ENCODE data around the gene ING4. TPM values are rescaled to one million over a fixed set of nuclear protein-coding genes. Genes with fewer than 3 reads are reported as not detected.
A peak's percentile ranks its signal among the peaks of the same experiment; 100 is the strongest.

The ING4 gene
- total and polyA plus RNA-seq, 9 donors: 45.9 to 59.9 (median 57.4) TPM

GRCh38 chr12:6699259-6699988 lies 36.5 kb upstream of the ING4 start:
- WGBS (ENCODE audit: insufficient coverage): 19% methylated on average over 11 of the region's 16 CpGs
- Histone ChIP-seq H3K4me3 (ENCODE audit: low read length) (peak overlapping the region; percentile 50), H3K4me1 (ENCODE audit: control insufficient read depth, insufficient read depth, low read length) (peaks cover 10% of the 10 kb centered on the region), H3K36me3 (ENCODE audit: control insufficient read depth, insufficient read depth, low read length) (no peaks in the 10 kb centered on the region), H3K27ac (ENCODE audit: low read length) (no peak overlapping the region), H3K9me3 (replicated peaks; ENCODE audit: control insufficient read depth, low read depth, low read length) (no peaks in the 10 kb centered on the region), H3K27me3 (ENCODE audit: control insufficient read depth, insufficient read depth, low read length) (peaks cover 48% of the 10 kb centered on the region)
- DNase-seq: no peak

- no peak for DNase-seq
- H3K4me3 ChIP-seq (ENCODE audit: low read length): no peak overlapping the region
- no peaks in the 10 kb centered on the region for H3K9me3 ChIP-seq (replicated peaks; ENCODE audit: control insufficient read depth, low read depth, low read length)
- peaks cover 40% of the 10 kb centered on the region for H3K27me3 ChIP-seq (ENCODE audit: control insufficient read depth, insufficient read depth, low read length)
- H3K36me3 ChIP-seq (ENCODE audit: control insufficient read depth, insufficient read depth, low read length): no peaks in the 10 kb centered on the region
- peaks cover 10% of the 10 kb centered on the region for H3K4me1 ChIP-seq (ENCODE audit: control insufficient read depth, insufficient read depth, low read length)
- H3K27ac ChIP-seq (ENCODE audit: low read length): no peak overlapping the region
- WGBS (ENCODE audit: insufficient coverage): 69% methylated on average over 6 of the region's 8 CpGs
These were observed 35.6 kb upstream of the ING4 start for GRCh38 chr12:6698352-6699046.

GRCh38 chr12:6697584-6698351 lies 34.8 kb upstream of the ING4 start:
- H3K4me1 ChIP-seq (ENCODE audit: control insufficient read depth, insufficient read depth, low read length): peaks cover 10% of the 10 kb centered on the region
- peak; percentile 45 for DNase-seq
- H3K27me3 ChIP-seq (ENCODE audit: control insufficient read depth, insufficient read depth, low read length): peaks cover 37% of the 10 kb centered on the region
- no peak overlapping the region for H3K4me3 ChIP-seq (ENCODE audit: low read length)
- H3K27ac ChIP-seq (ENCODE audit: low read length): no peak overlapping the region
- H3K36me3 ChIP-seq (ENCODE audit: control insufficient read depth, insufficient read depth, low read length): no peaks in the 10 kb centered on the region
- H3K9me3 ChIP-seq (replicated peaks; ENCODE audit: control insufficient read depth, low read depth, low read length): no peaks in the 10 kb centered on the region
- WGBS (ENCODE audit: insufficient coverage): 83% methylated on average over 15 of the region's 17 CpGs

GRCh38 chr12:6696690-6697583 lies 34.0 kb upstream of the ING4 start:
- no peaks in the 10 kb centered on the region for H3K9me3 ChIP-seq (replicated peaks; ENCODE audit: control insufficient read depth, low read depth, low read length)
- no peak for DNase-seq
- H3K36me3 ChIP-seq (ENCODE audit: control insufficient read depth, insufficient read depth, low read length): no peaks in the 10 kb centered on the region
- no peak overlapping the region for H3K4me3 ChIP-seq (ENCODE audit: low read length)
- H3K27ac ChIP-seq (ENCODE audit: low read length): no peak overlapping the region
- peaks cover 36% of the 10 kb centered on the region for H3K27me3 ChIP-seq (ENCODE audit: control insufficient read depth, insufficient read depth, low read length)
- WGBS (ENCODE audit: insufficient coverage): 83% methylated on average over 12 of the region's 17 CpGs
- H3K4me1 ChIP-seq (ENCODE audit: control insufficient read depth, insufficient read depth, low read length): peaks cover 10% of the 10 kb centered on the region

GRCh38 chr12:6695313-6696045 lies 32.6 kb upstream of the ING4 start:
- no peak for DNase-seq
- H3K9me3 ChIP-seq (replicated peaks; ENCODE audit: control insufficient read depth, low read depth, low read length): no peaks in the 10 kb centered on the region
- H3K4me3 ChIP-seq (ENCODE audit: low read length): no peak overlapping the region
- peaks cover 23% of the 10 kb centered on the region for H3K27me3 ChIP-seq (ENCODE audit: control insufficient read depth, insufficient read depth, low read length)
- peaks cover 6% of the 10 kb centered on the region for H3K4me1 ChIP-seq (ENCODE audit: control insufficient read depth, insufficient read depth, low read length)
- H3K36me3 ChIP-seq (ENCODE audit: control insufficient read depth, insufficient read depth, low read length): no peaks in the 10 kb centered on the region
- WGBS (ENCODE audit: insufficient coverage): 73% methylated on average over 5 of the region's 11 CpGs
- no peak overlapping the region for H3K27ac ChIP-seq (ENCODE audit: low read length)

GRCh38 chr12:6694701-6695100 lies 31.8 kb upstream of the ING4 start:
- Histone ChIP-seq H3K36me3 (ENCODE audit: control insufficient read depth, insufficient read depth, low read length) (no peaks in the 10 kb centered on the region), H3K27ac (ENCODE audit: low read length) (no peak overlapping the region), H3K27me3 (ENCODE audit: control insufficient read depth, insufficient read depth, low read length) (peaks cover 16% of the 10 kb centered on the region), H3K4me1 (ENCODE audit: control insufficient read depth, insufficient read depth, low read length) (peaks cover 9% of the 10 kb centered on the region), H3K4me3 (ENCODE audit: low read length) (no peak overlapping the region), H3K9me3 (replicated peaks; ENCODE audit: control insufficient read depth, low read depth, low read length) (no peaks in the 10 kb centered on the region)
- WGBS (ENCODE audit: insufficient coverage): 87% methylated on average over 7 of the region's 9 CpGs
- DNase-seq: no peak

- Histone ChIP-seq H3K9me3 (replicated peaks; ENCODE audit: control insufficient read depth, low read depth, low read length) (no peaks in the 10 kb centered on the region), H3K27ac (ENCODE audit: low read length) (no peak overlapping the region), H3K36me3 (ENCODE audit: control insufficient read depth, insufficient read depth, low read length) (no peaks in the 10 kb centered on the region), H3K27me3 (ENCODE audit: control insufficient read depth, insufficient read depth, low read length) (peaks cover 9% of the 10 kb centered on the region), H3K4me3 (ENCODE audit: low read length) (no peak overlapping the region), H3K4me1 (ENCODE audit: control insufficient read depth, insufficient read depth, low read length) (peaks cover 9% of the 10 kb centered on the region)
- WGBS (ENCODE audit: insufficient coverage): 74% methylated on average over 3 of the region's 4 CpGs
- no peak for DNase-seq
These were observed 31.0 kb upstream of the ING4 start for GRCh38 chr12:6693832-6694355.

GRCh38 chr12:6692888-6693287 lies 30.0 kb upstream of the ING4 start:
- no peak overlapping the region for H3K27ac ChIP-seq (ENCODE audit: low read length)
- WGBS (ENCODE audit: insufficient coverage): no CpG with 5 or more reads among the region's 2 CpGs
- no peak for DNase-seq

GRCh38 chr12:6691473-6691872 lies 28.6 kb upstream of the ING4 start:
- peaks cover 19% of the 10 kb centered on the region for H3K4me1 ChIP-seq (ENCODE audit: control insufficient read depth, insufficient read depth, low read length)
- 60% methylated on average over 1 of the region's 4 CpGs for WGBS (ENCODE audit: insufficient coverage)
- no peak for DNase-seq
- H3K4me3 ChIP-seq (ENCODE audit: low read length): no peak overlapping the region
- no peaks in the 10 kb centered on the region for H3K9me3 ChIP-seq (replicated peaks; ENCODE audit: control insufficient read depth, low read depth, low read length)
- H3K36me3 ChIP-seq (ENCODE audit: control insufficient read depth, insufficient read depth, low read length): peaks cover 3% of the 10 kb centered on the region
- H3K27me3 ChIP-seq (ENCODE audit: control insufficient read depth, insufficient read depth, low read length): no peaks in the 10 kb centered on the region
- H3K27ac ChIP-seq (ENCODE audit: low read length): no peak overlapping the region

More at GRCh38 chr12:6692888-6693287, 30.0 kb upstream of the ING4 start:
- no peaks in the 10 kb centered on the region for H3K36me3 ChIP-seq (ENCODE audit: control insufficient read depth, insufficient read depth, low read length)
- H3K4me3 ChIP-seq (ENCODE audit: low read length): no peak overlapping the region
- H3K27me3 ChIP-seq (ENCODE audit: control insufficient read depth, insufficient read depth, low read length): peaks cover 2% of the 10 kb centered on the region
- peaks cover 14% of the 10 kb centered on the region for H3K4me1 ChIP-seq (ENCODE audit: control insufficient read depth, insufficient read depth, low read length)
- no peaks in the 10 kb centered on the region for H3K9me3 ChIP-seq (replicated peaks; ENCODE audit: control insufficient read depth, low read depth, low read length)

Data from muscle of leg (tissue), 11 donors.